ENCODE data around the gene DGKB. TPM values are rescaled to one million over a fixed set of nuclear protein-coding genes. Genes with fewer than 3 reads are reported as not detected.
"Not testable (repeated sequence)": the region's sequence is repeated elsewhere in the genome, so short reads cannot be mapped to it uniquely, and the experiment has no call there.

DGKB gene
- total RNA-seq, 1 donor from 2014 or later = not detected

DNA sequence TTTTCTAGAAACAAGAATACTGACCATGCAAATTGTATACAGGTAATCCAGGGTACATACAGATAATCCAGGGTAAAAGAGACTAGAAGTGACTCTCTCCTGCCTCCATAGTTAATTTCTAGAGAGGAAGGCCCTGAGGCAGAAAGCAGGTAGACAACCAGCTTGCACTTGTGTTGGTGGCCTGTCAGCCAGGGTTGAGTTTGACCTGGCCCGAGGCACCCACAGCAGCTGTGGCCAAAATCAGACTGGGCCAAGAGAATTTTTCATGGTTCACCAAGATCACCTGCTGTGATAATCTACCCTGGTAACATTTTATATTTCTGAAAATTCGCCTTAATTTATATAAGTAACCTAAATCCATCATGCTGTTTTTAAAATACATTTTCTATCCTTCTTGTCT lies 526.6 kb downstream of the DGKB start:
- no peak for DNase-seq

DNA sequence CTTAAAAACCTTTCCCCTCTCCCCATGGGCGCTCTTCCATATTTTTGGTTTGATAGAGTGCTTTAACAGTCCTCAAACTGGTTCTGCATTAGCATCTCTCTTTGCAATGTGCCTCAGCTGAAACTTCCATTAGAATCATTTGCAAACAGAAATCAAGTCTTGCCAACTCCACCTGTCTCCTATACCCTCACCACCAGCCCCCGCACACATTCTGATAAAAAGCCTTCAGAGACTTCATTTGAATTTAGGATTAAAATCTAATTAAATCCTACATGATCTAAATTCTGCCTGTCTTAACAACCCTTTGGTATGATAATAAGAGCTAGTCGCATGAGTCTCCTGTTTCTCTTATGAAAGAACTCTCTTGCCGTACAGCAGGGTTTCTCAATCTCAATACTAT lies 528.2 kb downstream of the DGKB start:
- DNase-seq = no peak

- DNase-seq = no peak
These were observed 534.3 kb downstream of the DGKB start for GRCh38 chr7:14368285-14368684.

- no peak for DNase-seq
These were observed 551.4 kb downstream of the DGKB start for GRCh38 chr7:14351167-14351566.

GRCh38 chr7:14341200-14341775 lies 561.3 kb downstream of the DGKB start:
- no peak for DNase-seq

DNA sequence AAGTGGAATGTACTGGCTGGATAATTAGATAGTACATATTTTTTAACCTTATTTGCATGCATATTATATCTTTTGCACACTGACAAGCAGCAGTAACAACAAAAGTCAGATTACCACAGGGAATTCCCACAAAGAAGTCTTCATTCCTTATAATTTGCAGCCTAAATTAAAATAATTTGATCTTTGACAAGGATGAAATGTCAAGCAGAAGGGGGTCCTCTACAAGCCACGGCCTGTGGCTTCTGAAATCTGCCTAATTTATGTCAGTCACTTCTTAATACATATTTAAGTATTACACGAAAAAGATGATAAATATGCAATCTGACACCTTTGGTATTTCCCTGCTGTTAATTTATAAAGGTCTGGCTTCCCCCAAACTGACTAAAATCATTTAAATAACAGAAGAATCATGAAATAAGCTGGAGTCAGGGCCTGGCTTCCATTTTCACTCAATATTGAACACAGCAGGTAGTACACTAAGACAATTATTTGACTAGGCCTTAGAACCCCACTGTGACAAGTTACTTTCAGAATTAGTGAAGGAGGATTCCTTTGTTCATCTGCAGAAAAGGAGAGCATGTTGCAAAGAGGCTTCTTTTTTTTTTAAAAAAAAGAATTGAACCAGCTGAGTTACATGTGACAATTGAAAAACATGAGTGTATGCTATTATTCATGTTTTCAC lies 562.0 kb downstream of the DGKB start:
- DNase-seq = no peak

DNA sequence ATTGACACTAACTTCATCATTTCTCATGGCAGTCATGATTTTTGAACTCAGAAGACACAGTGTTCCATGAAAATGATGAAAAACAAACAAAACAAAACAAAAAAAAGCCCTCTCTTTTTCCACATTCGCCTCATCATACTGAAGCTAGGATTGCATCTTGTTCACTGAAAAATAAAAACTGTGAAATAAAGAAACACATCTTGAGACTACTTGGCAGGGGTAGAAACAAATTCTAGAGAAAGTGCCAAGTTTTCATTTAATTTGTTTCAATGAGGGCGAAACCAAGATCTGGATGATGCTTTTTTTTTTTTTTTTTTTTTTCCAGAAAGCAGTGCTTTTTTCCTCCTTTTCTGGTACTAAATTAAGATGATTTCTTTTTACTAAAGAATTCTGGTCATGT lies 562.7 kb downstream of the DGKB start:
- DNase-seq = no peak

- DNase-seq = no peak
These were observed 566.3 kb downstream of the DGKB start for GRCh38 chr7:14336256-14336655.

DNA sequence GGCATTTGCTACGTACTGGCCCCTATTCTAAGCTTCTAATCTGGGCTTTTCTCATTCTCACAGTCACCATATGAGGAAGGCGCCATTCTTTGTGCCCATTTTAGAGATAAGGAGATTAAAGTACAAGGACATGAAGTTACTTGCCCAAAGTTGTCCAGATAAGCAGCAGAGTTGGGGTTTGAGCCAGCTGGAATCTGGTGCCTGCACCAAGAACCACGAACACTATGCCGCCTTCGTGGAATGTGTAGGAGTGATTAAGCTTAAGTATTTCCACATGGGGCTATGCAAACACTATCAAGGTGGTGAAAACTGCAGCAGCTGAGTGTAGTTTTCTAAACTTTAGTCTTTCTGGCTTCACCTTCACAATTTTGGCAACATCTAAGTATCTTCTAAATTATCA lies 570.4 kb downstream of the DGKB start:
- no peak for DNase-seq

- DNase-seq = no peak
These were observed 577.8 kb downstream of the DGKB start for GRCh38 chr7:14324767-14325166.

DNA sequence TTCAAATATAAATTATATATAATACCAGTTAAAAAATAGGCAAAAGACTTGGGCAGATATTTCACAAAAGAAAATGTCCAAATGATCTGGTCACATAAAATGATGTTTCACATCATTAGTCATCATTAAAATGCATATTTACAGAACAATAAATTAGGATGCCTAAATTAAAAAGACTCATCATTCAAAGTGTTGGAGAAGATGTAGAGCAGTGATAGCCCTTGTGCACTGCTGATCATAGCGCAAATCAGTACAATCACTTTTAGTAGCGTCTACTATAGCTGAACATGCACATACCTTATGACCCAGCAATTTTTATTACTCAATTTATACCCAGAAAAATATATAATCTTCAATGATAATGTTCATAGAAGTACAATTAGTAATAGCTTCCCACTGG lies 579.8 kb downstream of the DGKB start:
- DNase-seq = no peak

- DNase-seq = no peak
These were observed 580.6 kb downstream of the DGKB start for GRCh38 chr7:14321947-14322346.

DNA sequence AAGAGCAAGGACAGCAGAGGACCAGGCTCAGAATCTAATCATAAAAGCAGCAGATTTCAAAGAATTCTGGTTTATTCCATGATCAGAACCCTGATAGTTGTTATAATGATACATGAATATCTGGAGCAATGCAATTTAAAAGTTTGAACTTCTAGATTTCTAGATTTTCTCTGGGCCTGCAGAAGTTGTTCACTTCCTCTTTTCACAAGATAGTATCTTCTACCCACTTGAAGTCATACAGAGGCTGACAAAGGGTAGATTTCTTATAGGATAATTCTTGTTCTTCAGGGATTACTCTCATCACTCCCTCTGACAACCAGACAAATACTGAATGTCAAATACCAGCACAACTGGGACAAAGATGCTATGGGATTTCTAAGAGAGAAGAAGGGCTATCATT lies 593.1 kb downstream of the DGKB start:
- DNase-seq = no peak

DNA sequence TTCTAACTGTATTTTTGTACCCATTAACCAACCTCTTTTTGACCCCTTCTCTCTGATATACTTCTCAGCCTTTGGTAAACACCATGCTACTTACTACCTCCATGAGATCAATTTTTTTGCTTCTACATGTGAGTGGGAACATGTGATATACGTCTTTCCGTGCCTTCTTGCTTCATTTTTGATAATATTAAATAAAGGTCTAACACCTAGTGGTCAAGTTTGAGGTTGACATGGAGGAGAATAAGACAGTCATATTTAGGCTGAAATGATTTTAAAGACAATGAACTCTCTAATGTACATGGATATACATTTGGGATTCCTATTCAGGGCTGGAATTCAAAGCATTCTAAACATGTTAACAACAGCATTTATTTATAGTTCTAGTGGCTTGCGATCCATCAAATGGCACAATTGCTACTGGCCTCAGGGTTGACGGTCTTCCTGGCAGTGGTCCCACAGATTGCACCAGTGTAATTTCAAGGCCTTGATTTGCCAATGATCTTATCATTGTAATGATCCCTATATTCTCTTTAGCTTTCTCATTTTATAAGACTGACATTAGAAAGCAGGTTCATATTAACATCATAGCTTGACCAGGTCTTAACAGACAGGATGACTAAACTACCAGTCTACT lies 597.2 kb downstream of the DGKB start:
- DNase-seq = no peak

DNA sequence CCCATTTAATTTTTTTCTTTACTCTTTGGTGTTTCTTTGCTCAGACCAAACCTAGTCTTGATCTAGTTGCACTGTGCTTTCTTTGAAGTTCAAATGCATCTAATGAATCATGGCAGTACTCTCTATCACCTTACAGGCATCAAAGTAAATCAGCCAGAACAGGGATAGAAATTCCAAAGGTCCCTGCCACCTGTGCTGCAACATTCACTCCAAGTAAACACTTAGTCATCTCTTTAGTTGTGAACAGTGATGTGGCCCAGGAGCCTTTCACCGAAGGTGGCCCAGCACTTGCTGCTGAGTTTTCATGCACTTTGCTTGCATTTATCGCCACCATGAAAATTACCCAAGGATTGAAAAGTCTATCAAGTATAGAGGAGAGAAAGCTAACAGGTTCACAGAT lies 599.0 kb downstream of the DGKB start:
- no peak for DNase-seq

GRCh38 chr7:14294637-14295036 lies 607.9 kb downstream of the DGKB start:
- DNase-seq = no peak

- no peak for DNase-seq
These were observed 609.1 kb downstream of the DGKB start for GRCh38 chr7:14293434-14293833.

DNA sequence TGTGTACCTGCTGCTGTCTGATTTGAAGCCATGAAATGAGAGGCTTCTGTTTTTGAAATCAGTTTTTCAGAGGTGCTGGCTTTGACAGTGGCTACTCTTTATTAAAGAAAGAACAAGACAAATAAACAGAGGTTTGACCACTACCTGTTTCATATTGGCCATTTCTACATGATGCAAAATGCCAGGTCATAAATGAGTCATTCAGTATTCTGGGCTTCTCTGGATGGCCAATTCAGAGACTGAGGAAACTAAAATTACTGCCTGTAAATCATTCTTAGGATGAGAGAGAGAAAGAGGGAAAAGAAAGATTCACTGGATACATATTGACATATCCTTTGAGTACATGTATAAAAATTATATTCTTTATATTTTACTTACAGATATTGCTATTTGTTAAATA lies 609.8 kb downstream of the DGKB start:
- DNase-seq = no peak

GRCh38 chr7:14289957-14290356 lies 612.6 kb downstream of the DGKB start:
- DNase-seq = no peak

- DNase-seq = no peak
These were observed 613.9 kb downstream of the DGKB start for GRCh38 chr7:14288701-14289100.

DNA sequence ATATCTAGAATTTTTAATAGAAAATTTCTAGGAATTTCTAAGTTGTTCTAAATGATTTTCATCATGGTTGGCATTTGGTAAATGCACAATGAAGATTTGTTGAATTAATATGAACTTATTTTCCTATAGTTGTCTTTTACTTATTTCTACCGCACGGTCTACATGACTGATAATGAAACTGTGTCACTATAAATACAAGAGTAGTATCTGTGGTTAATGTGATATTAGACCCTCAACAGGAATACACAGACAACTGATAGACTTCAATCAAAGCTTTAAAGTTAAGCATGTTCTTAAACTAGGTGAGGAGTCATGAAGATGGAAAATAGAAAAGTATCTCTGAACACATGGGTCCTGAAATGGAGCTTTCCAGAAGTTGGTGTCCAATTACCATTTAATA lies 615.2 kb downstream of the DGKB start:
- DNase-seq = no peak

DNA sequence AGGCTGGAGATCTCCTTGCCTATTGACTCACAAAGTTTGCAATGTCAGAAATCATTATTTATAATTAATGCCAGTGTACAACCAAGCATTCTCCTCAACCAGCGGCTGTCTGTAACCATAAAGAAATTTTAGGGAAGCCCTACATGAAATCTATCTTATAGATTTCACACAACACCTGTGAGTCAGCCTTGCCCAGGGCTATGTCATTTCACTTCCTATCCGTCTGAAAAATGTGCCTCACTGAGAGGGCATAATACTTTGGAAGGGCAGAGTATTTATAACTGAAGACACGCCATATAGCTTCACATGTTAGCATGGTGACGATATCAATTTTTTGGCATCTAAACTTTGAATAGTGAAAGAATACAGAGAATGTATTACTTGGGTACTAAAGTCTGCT lies 616.5 kb downstream of the DGKB start:
- DNase-seq = no peak

GRCh38 chr7:14279065-14279871 lies 623.3 kb downstream of the DGKB start:
- not testable (repeated sequence) for DNase-seq

GRCh38 chr7:14275356-14275755 lies 627.2 kb downstream of the DGKB start:
- no peak for DNase-seq
